Spleen (tissue), 7 donors: Measurements from ENCODE around the gene SPTY2D1.

Experiments used
- POLR2A ChIP-seq, 3 donors: fragments of 450-650 bp; IDR thresholded peaks; one replicate each; pipeline ENCODE4 v1.5.1; 2017; ENCODE audit warnings: antibody characterized with exemption in 3 of 3, mild to moderate bottlenecking in 1 of 3
- POLR2AphosphoS5 ChIP-seq, 3 donors: sonication (generic); formaldehyde crosslinking; IDR thresholded peaks; one replicate each; pipeline ENCODE4 v1.5.1; 2017; ENCODE audit warnings: antibody characterized with exemption in 3 of 3
- TF ChIP-seq, protein P1 (sequence below), 11 experiments: fragments of 200-600 bp in 7 of 11; fragments of 450-650 bp in 4 of 11; sonication (generic) in 4 of 11; IDR thresholded peaks in 8 of 11; conservative IDR thresholded peaks in 3 of 11; 1 replicate in 7 of 11; 2 replicates in 4 of 11; pipeline versions ENCODE4 v1.4.0 to v1.8.0; 2016 to 2021; ENCODE audit warnings: antibody characterized with exemption in 11 of 11, inconsistent platforms in 4 of 11, mild to moderate bottlenecking in 1 of 11
- donor health status: DM: no; HTN: no; CAD: no; lungs with moderate emphysema.
- donor health status: DM: no; HTN: no; CAD: no.
- donor health status: DM: no; HTN: no; CAD: no.

DNA sequence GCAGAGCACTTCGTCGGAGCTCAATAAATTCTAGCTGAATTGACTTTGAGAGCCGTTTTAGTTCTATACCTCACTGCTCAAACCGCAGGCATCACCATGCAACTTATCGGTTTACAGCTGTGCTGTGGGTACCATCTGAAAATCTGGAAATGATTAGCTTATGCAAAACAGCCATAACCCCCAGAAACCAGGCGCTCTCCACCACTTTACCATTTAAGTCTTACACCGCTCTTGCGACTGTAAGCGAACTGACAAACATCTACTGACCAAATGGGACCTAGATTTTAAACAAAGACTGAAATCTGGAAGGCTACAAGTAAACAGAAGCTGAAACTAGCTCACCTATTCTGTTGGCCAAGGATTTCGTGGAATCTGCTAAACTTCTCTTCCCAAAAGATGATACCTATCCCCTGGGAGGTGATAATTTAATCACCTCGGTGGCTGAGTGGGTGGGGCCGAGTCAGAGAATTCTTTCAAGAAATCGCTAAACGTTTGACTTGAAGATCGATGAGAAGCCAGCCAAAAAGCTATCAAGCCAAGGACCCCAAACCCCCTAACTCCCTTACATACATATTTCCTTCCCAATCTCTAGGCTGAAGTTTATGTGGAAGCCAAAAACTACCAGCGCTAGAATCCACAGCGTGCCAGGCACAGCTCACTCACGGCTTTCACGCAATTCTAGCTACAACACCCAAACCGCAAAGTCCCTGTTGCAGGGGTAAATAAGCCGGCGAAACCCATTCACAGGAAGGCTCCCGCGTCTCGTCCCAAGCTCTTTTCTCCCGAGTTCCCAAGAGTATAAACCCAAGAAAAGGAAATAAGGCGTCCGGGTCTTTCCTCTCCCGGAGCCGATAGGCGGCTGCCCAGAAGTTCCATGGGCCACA, 644 bp downstream of the SPTY2D1 start:
- TF ChIP-seq POLR2A (IDR thresholded peaks at IDR 0.05) (no peak), POLR2AphosphoS5 (IDR thresholded peaks at IDR 0.05) (no peak)
- TF ChIP-seq, protein P1, sequence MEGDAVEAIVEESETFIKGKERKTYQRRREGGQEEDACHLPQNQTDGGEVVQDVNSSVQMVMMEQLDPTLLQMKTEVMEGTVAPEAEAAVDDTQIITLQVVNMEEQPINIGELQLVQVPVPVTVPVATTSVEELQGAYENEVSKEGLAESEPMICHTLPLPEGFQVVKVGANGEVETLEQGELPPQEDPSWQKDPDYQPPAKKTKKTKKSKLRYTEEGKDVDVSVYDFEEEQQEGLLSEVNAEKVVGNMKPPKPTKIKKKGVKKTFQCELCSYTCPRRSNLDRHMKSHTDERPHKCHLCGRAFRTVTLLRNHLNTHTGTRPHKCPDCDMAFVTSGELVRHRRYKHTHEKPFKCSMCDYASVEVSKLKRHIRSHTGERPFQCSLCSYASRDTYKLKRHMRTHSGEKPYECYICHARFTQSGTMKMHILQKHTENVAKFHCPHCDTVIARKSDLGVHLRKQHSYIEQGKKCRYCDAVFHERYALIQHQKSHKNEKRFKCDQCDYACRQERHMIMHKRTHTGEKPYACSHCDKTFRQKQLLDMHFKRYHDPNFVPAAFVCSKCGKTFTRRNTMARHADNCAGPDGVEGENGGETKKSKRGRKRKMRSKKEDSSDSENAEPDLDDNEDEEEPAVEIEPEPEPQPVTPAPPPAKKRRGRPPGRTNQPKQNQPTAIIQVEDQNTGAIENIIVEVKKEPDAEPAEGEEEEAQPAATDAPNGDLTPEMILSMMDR (IDR thresholded peaks at IDR 0.05 in 8 of 11, conservative IDR thresholded peaks at IDR 0.05 in 3 of 11): no peak
